SK-N-SH (cell line): ENCODE results near the gene MPST. TPM values are rescaled to one million over a fixed set of nuclear protein-coding genes. Genes with fewer than 3 reads are reported as not detected.

Source experiments
- CTCF ChIA-PET: fragments of 300-600, 350-600 bp; formaldehyde crosslinking; extraction: SDS; loops from one replicate; lab custom pipeline; 2021; lab: Yijun Ruan, JAX
- POLR2A ChIA-PET: fragments of 350-600 bp; sonication (Branson Sonifier 250); formaldehyde crosslinking; extraction: SDS; loops from one replicate; lab custom pipeline; 2020; ENCODE audit warnings: antibody characterized with exemption, inconsistent platforms; lab: Yijun Ruan, JAX
- DNase-seq: peaks from one replicate; pipeline ENCODE4 v3.0.0; 2012
- H2AFZ ChIP-seq: fragments of 200-600 bp; sonication (generic); 2 replicates; pipeline ENCODE4 v1.8.1; 2016; ENCODE audit warnings: antibody characterized with exemption, mild to moderate bottlenecking, low read depth
- H3F3A ChIP-seq: fragments of 200-600 bp; sonication (generic); replicated peaks from 2 replicates; pipeline ENCODE3; 2016; ENCODE audit warnings: antibody characterized with exemption, mild to moderate bottlenecking; ENCODE audit not compliant: insufficient read depth
- H3K27ac ChIP-seq, 2 experiments: fragments of 200-500 bp in 1 of 2; fragments of 200-600 bp in 1 of 2; sonication (Bioruptor generic) in 1 of 2; sonication (generic), shearing (Covaris generic) in 1 of 2; 2 replicates each; pipeline versions ENCODE4 v1.5.1 to v1.6.1; 2014 to 2016; ENCODE audit warnings: low read depth in 2 of 2, inconsistent platforms in 1 of 2, low read length in 1 of 2, mild to moderate bottlenecking in 1 of 2, mixed read lengths in 1 of 2
- H3K27me3 ChIP-seq: fragments of 200-600 bp; sonication (generic), shearing (Covaris generic); 2 replicates; pipeline ENCODE4 v1.6.1; 2016; ENCODE audit warnings: mixed run types; ENCODE audit not compliant: insufficient read depth
- H3K36me3 ChIP-seq, 2 experiments: fragments of 200-500 bp in 1 of 2; fragments of 200-600 bp in 1 of 2; sonication (Bioruptor generic) in 1 of 2; sonication (generic) in 1 of 2; replicated peaks in 1 of 2; 2 replicates each; pipeline versions ENCODE3 to v1.5.1; 2014 to 2016; ENCODE audit warnings: low read length in 1 of 2, mild to moderate bottlenecking in 1 of 2; ENCODE audit not compliant: insufficient read depth in 2 of 2, control insufficient read depth in 1 of 2
- H3K4me1 ChIP-seq, 2 experiments: fragments of 200-500 bp in 1 of 2; fragments of 200-600 bp in 1 of 2; sonication (Bioruptor generic) in 1 of 2; sonication (generic), shearing (Covaris generic) in 1 of 2; 2 replicates each; pipeline versions ENCODE4 v1.5.1 to v1.6.1; 2014 to 2016; ENCODE audit warnings: low read depth in 1 of 2, low read length in 1 of 2, mixed run types in 1 of 2; ENCODE audit not compliant: insufficient read depth in 2 of 2, control insufficient read depth in 1 of 2
- H3K4me2 ChIP-seq: fragments of 200-600 bp; sonication (generic), shearing (Covaris generic); 2 replicates; pipeline ENCODE4 v1.6.1; 2017; ENCODE audit warnings: mixed run types
- H3K4me3 ChIP-seq, 2 experiments: fragments of 200-500 bp in 1 of 2; fragments of 200-600 bp in 1 of 2; sonication (Bioruptor generic) in 1 of 2; sonication (generic), shearing (Covaris generic) in 1 of 2; 2 replicates each; pipeline versions ENCODE4 v1.5.1 to v1.8.1; 2014 to 2016; ENCODE audit warnings: low read depth in 2 of 2, inconsistent platforms in 1 of 2, low read length in 1 of 2, mild to moderate bottlenecking in 1 of 2, mixed read lengths in 1 of 2, moderate library complexity in 1 of 2
- H3K79me2 ChIP-seq: fragments of 200-600 bp; sonication (generic); 2 replicates; pipeline ENCODE4 v1.8.1; 2017; ENCODE audit warnings: mild to moderate bottlenecking; ENCODE audit not compliant: insufficient read depth
- H3K9ac ChIP-seq: fragments of 200-600 bp; sonication (generic); 2 replicates; pipeline ENCODE4 v1.6.1; 2017; ENCODE audit warnings: mixed run types
- H3K9me2 ChIP-seq: fragments of 200-600 bp; sonication (generic); 2 replicates; pipeline ENCODE4 v1.6.1; 2017; ENCODE audit warnings: mixed run types
- H3K9me3 ChIP-seq: fragments of 200-600 bp; sonication (generic); 2 replicates; pipeline ENCODE4 v1.6.1; 2017; ENCODE audit warnings: mixed run types, mild to moderate bottlenecking, moderate library complexity
- H4K20me1 ChIP-seq: fragments of 200-600 bp; sonication (generic); 2 replicates; pipeline ENCODE4 v1.6.1; 2017; ENCODE audit warnings: mild to moderate bottlenecking, mixed run types; ENCODE audit not compliant: insufficient read depth
- ELF1 ChIP-seq: IDR thresholded peaks from 2 replicates; pipeline ENCODE4 v1.4.0; 2012
- EZH2phosphoT487 ChIP-seq: fragments of 200-600 bp; sonication (generic); IDR thresholded peaks from 2 replicates; pipeline ENCODE4 v1.6.1; 2017; ENCODE audit warnings: low read depth, mixed run types, mild to moderate bottlenecking, antibody characterized with exemption, moderate library complexity, borderline replicate concordance
- FOXJ3 ChIP-seq: sonication (generic); formaldehyde crosslinking; IDR thresholded peaks from 2 replicates; pipeline ENCODE4 v1.5.1; 2020; ENCODE audit warnings: mild to moderate bottlenecking, missing genetic modification reagents
- FOXM1 ChIP-seq: IDR thresholded peaks from 2 replicates; pipeline ENCODE4 v1.4.0; 2012; ENCODE audit warnings: low read depth, mild to moderate bottlenecking
- GABPA ChIP-seq: IDR thresholded peaks from 2 replicates; pipeline ENCODE4 v1.4.0; 2012; ENCODE audit warnings: low read depth, mild to moderate bottlenecking
- GATA2 ChIP-seq: sonication (generic); formaldehyde crosslinking; IDR thresholded peaks from 2 replicates; pipeline ENCODE4 v1.5.0; 2020; ENCODE audit warnings: mild to moderate bottlenecking, missing genetic modification reagents
- MXI1 ChIP-seq: IDR thresholded peaks from 2 replicates; pipeline ENCODE4 v1.6.1; 2012; ENCODE audit warnings: mild to moderate bottlenecking, low read depth, low read length, improper control_type of control experiment
- POLR2AphosphoS5 ChIP-seq: IDR thresholded peaks from 2 replicates; pipeline ENCODE4 v1.6.1; 2012; ENCODE audit warnings: low read depth, low read length
- RXRA ChIP-seq: IDR thresholded peaks from 2 replicates; pipeline ENCODE4 v1.4.0; 2012; ENCODE audit warnings: low read depth, mild to moderate bottlenecking, borderline replicate concordance
- SIN3A ChIP-seq: IDR thresholded peaks from 2 replicates; pipeline ENCODE4 v1.6.1; 2012; ENCODE audit warnings: low read depth, mild to moderate bottlenecking, low read length, moderate library complexity, borderline replicate concordance
- TCF12 ChIP-seq: IDR thresholded peaks from 2 replicates; pipeline ENCODE4 v1.4.0; 2012
- YY1 ChIP-seq: IDR thresholded peaks from 2 replicates; pipeline ENCODE4 v1.4.0; 2012; ENCODE audit warnings: low read depth, mild to moderate bottlenecking
- WGBS: methylation state at CpG from one replicate; pipeline ENCODE4 v1.1.6; 2017; ENCODE audit warnings: low lambda C conversion rate; 5-methylcytosine and 5-hydroxymethylcytosine counted together
- polyA plus RNA-seq, 3 experiments: library from polyadenylated mRNA; depleted of rRNA; stranded (reverse); fragments of >200 nt; gene quantifications; 2 replicates each; pipeline ENCODE4 v1.2.3, GENCODE V29; 2012
- TF ChIP-seq, protein P1 (sequence below): IDR thresholded peaks from 2 replicates; pipeline ENCODE4 v1.4.0; 2012; ENCODE audit warnings: low read depth, borderline replicate concordance
- TF ChIP-seq, protein P2 (sequence below): IDR thresholded peaks from 2 replicates; pipeline ENCODE4; 2012
- TF ChIP-seq, protein P3 (sequence below): IDR thresholded peaks from 2 replicates; pipeline ENCODE4 v1.4.0; 2012; ENCODE audit warnings: low read depth, borderline replicate concordance
- TF ChIP-seq, protein P4 (sequence below): fragments of 150-350 bp; IDR thresholded peaks from 2 replicates; pipeline ENCODE4 v1.6.1; 2017; ENCODE audit warnings: antibody characterized with exemption, low read length, low read depth, borderline replicate concordance

The MPST gene
- polyA plus RNA-seq, 1 of the 3 experiments (the other 2 are of a cell fraction) = 60.4 TPM

DNA sequence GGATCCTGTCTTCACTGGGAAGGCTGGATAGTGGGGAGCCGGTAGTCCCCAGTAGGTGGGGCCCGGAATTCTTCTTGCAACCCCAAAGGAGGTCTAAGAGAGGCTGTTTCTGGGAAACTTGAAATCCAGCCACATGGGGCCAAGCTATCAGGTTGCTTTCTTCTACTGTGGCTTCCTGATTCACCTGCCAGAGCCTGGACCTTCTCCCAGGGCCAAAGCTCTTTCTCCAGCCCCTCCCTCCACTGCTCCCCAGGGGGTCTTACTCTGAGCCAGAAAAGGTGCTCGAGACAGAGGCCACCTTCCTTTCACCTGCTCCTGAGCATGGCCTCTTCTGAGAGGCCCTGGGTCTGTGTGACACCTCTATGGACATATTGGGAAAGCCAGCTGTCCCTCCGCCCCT is 9.4 kb upstream of the MPST start:
- H2AFZ ChIP-seq = no peak overlapping the region
- TF ChIP-seq SIN3A = no peak
- TF ChIP-seq, protein P1, sequence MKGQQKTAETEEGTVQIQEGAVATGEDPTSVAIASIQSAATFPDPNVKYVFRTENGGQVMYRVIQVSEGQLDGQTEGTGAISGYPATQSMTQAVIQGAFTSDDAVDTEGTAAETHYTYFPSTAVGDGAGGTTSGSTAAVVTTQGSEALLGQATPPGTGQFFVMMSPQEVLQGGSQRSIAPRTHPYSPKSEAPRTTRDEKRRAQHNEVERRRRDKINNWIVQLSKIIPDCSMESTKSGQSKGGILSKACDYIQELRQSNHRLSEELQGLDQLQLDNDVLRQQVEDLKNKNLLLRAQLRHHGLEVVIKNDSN = no peak
- POLR2A ChIA-PET = no interaction called here
- CTCF ChIA-PET = interaction anchor here (1.0 to 1.2 kb wide), 2 partner anchors 9 to 10 kb away, joined by 3 to 5 read pairs; partner anchors contain the start of gene TST
- 75% methylated on average over 3 of the region's 4 CpGs for WGBS
- H3K27me3 ChIP-seq = peaks cover 8% of the 10 kb centered on the region; the same call in 1 of the 2 replicates
- no peaks in the 10 kb centered on the region for H3F3A ChIP-seq
- no peaks in the 10 kb centered on the region for H3K9me3 ChIP-seq
- no peak overlapping the region for H3K4me2 ChIP-seq
- no peaks in the 10 kb centered on the region for H4K20me1 ChIP-seq
- DNase-seq = no peak
- H3K36me3 ChIP-seq = no peaks in the 10 kb centered on the region
- H3K27ac ChIP-seq = no peak overlapping the region
- no peak overlapping the region for H3K9ac ChIP-seq
- H3K9me2 ChIP-seq = no peaks in the 10 kb centered on the region
- no peaks in the 10 kb centered on the region for H3K4me1 ChIP-seq
- H3K4me3 ChIP-seq = no peak overlapping the region
- H3K79me2 ChIP-seq = no peaks in the 10 kb centered on the region

DNA sequence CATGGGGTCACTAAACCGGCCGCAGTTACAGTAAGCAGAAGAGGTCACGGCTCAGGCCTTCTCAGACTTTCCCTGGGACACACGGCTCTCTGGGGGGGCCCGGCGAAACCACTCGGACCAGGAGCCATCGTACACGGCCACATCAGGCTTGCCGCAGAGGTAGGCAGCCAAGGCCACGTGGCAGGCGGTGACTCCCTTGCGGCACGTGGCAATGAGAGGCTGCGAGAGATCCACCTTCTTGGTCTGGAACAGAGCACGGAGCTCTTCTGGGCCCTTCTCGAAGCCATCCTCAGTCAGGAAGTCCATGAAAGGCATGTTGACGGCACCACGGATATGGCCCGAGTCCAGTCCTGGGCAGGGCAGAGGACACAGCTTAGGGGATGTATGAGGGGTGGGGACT is 8.6 kb upstream of the MPST start:
- no peaks in the 10 kb centered on the region for H3K79me2 ChIP-seq
- H3K9me2 ChIP-seq = no peaks in the 10 kb centered on the region
- peaks cover 8% of the 10 kb centered on the region; the same call in 1 of the 2 replicates for H3K27me3 ChIP-seq
- H3K9ac ChIP-seq = no peak overlapping the region
- no peaks in the 10 kb centered on the region for H3K4me1 ChIP-seq
- TF ChIP-seq FOXJ3 (CRISPR knock-in tag) = no peak
- TF ChIP-seq YY1 = no peak
- no peak for TF ChIP-seq ELF1
- TF ChIP-seq POLR2AphosphoS5 = no peak
- TF ChIP-seq SIN3A = no peak
- TF ChIP-seq, all 33 proteins: peak for 0
- Histone ChIP-seq H3K9me3 (no peaks in the 10 kb centered on the region), H3F3A (no peaks in the 10 kb centered on the region), H2AFZ (no peak overlapping the region), H3K4me3 (no peak overlapping the region), H4K20me1 (no peaks in the 10 kb centered on the region), H3K4me2 (no peak overlapping the region), H3K36me3 (no peaks in the 10 kb centered on the region), H3K27ac (no peak overlapping the region)
- no peak for DNase-seq
- 80% methylated on average over 5 of the region's 20 CpGs for WGBS
- ChIA-PET CTCF (interaction anchor here (1.1 to 1.2 kb wide), 2 partner anchors 8 to 12 kb away, joined by 3 read pairs; partner anchors contain the start of gene TST), POLR2A (no interaction called here)

DNA sequence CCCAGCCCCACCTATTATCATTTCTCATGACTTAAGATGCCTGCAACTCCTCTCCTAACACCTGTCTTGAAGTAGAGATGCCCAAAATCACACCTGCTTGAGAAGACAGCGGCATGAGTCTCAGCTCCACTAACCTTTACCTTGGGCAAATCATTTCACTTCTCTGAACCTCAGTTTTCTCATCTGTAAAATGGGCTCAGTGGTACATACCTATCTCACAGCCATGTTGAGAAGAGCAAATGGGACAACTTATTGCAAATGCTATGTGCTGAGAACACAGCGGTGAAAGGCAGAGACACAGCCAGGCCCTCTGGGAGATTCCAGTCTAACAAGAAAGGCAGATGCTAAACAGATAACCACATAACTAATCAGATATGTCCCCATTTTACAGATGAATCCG is 8.1 kb upstream of the MPST start:
- Histone ChIP-seq H3K27ac (no peak overlapping the region), H3K9me3 (no peaks in the 10 kb centered on the region), H3K4me3 (no peak overlapping the region), H3K4me1 (no peaks in the 10 kb centered on the region), H3K79me2 (no peaks in the 10 kb centered on the region), H3F3A (no peaks in the 10 kb centered on the region), H3K27me3 (peaks cover 5% of the 10 kb centered on the region; the same call in 1 of the 2 replicates), H2AFZ (no peak overlapping the region), H3K36me3 (peaks cover 2% of the 10 kb centered on the region in 2 experiments), H3K9ac (no peak overlapping the region), H3K4me2 (no peak overlapping the region), H3K9me2 (no peaks in the 10 kb centered on the region), H4K20me1 (no peaks in the 10 kb centered on the region)
- no peak for DNase-seq
- ChIA-PET CTCF (interaction anchor here (1.1 to 1.4 kb wide), 2 partner anchors 13 to 34 kb away, joined by 3 to 4 read pairs; no protein-coding TSS in a partner anchor), POLR2A (no interaction called here)
- WGBS = 92% methylated on average over 3 of the region's 3 CpGs
- TF ChIP-seq SIN3A (no peak), RXRA (no peak), FOXM1 (no peak), TCF12 (no peak), FOXJ3 (CRISPR knock-in tag) (no peak), MXI1 (no peak), GATA2 (no peak), GABPA (no peak), ELF1 (no peak), EZH2phosphoT487 (no peak)
- TF ChIP-seq, protein P1 = no peak
- TF ChIP-seq, protein P2, sequence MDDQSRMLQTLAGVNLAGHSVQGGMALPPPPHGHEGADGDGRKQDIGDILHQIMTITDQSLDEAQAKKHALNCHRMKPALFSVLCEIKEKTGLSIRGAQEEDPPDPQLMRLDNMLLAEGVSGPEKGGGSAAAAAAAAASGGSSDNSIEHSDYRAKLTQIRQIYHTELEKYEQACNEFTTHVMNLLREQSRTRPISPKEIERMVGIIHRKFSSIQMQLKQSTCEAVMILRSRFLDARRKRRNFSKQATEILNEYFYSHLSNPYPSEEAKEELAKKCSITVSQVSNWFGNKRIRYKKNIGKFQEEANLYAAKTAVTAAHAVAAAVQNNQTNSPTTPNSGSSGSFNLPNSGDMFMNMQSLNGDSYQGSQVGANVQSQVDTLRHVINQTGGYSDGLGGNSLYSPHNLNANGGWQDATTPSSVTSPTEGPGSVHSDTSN = no peak
- TF ChIP-seq, protein P3, sequence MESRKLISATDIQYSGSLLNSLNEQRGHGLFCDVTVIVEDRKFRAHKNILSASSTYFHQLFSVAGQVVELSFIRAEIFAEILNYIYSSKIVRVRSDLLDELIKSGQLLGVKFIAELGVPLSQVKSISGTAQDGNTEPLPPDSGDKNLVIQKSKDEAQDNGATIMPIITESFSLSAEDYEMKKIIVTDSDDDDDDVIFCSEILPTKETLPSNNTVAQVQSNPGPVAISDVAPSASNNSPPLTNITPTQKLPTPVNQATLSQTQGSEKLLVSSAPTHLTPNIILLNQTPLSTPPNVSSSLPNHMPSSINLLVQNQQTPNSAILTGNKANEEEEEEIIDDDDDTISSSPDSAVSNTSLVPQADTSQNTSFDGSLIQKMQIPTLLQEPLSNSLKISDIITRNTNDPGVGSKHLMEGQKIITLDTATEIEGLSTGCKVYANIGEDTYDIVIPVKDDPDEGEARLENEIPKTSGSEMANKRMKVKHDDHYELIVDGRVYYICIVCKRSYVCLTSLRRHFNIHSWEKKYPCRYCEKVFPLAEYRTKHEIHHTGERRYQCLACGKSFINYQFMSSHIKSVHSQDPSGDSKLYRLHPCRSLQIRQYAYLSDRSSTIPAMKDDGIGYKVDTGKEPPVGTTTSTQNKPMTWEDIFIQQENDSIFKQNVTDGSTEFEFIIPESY = no peak
- TF ChIP-seq, protein P4, sequence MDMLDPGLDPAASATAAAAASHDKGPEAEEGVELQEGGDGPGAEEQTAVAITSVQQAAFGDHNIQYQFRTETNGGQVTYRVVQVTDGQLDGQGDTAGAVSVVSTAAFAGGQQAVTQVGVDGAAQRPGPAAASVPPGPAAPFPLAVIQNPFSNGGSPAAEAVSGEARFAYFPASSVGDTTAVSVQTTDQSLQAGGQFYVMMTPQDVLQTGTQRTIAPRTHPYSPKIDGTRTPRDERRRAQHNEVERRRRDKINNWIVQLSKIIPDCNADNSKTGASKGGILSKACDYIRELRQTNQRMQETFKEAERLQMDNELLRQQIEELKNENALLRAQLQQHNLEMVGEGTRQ = no peak
